SK-N-SH (cell line): ENCODE data around the gene TPRG1. TPM values are rescaled to one million over a fixed set of nuclear protein-coding genes. Genes with fewer than 3 reads are reported as not detected.

ENCODE experiments used
- CTCF ChIA-PET: fragments of 300-600, 350-600 bp; formaldehyde crosslinking; extraction: SDS; loops from one replicate; lab custom pipeline; 2021; lab: Yijun Ruan, JAX
- POLR2A ChIA-PET: fragments of 350-600 bp; sonication (Branson Sonifier 250); formaldehyde crosslinking; extraction: SDS; loops from one replicate; lab custom pipeline; 2020; ENCODE audit warnings: antibody characterized with exemption, inconsistent platforms; lab: Yijun Ruan, JAX
- DNase-seq: peaks from one replicate; pipeline ENCODE4 v3.0.0; 2012
- H2AFZ ChIP-seq: fragments of 200-600 bp; sonication (generic); 2 replicates; pipeline ENCODE4 v1.8.1; 2016; ENCODE audit warnings: antibody characterized with exemption, mild to moderate bottlenecking, low read depth
- H3F3A ChIP-seq: fragments of 200-600 bp; sonication (generic); replicated peaks from 2 replicates; pipeline ENCODE3; 2016; ENCODE audit warnings: antibody characterized with exemption, mild to moderate bottlenecking; ENCODE audit not compliant: insufficient read depth
- H3K27ac ChIP-seq, 2 experiments: fragments of 200-500 bp in 1 of 2; fragments of 200-600 bp in 1 of 2; sonication (Bioruptor generic) in 1 of 2; sonication (generic), shearing (Covaris generic) in 1 of 2; 2 replicates each; pipeline versions ENCODE4 v1.5.1 to v1.6.1; 2014 to 2016; ENCODE audit warnings: low read depth in 2 of 2, inconsistent platforms in 1 of 2, low read length in 1 of 2, mild to moderate bottlenecking in 1 of 2, mixed read lengths in 1 of 2
- H3K27me3 ChIP-seq: fragments of 200-600 bp; sonication (generic), shearing (Covaris generic); 2 replicates; pipeline ENCODE4 v1.6.1; 2016; ENCODE audit warnings: mixed run types; ENCODE audit not compliant: insufficient read depth
- H3K36me3 ChIP-seq, 2 experiments: fragments of 200-500 bp in 1 of 2; fragments of 200-600 bp in 1 of 2; sonication (Bioruptor generic) in 1 of 2; sonication (generic) in 1 of 2; replicated peaks in 1 of 2; 2 replicates each; pipeline versions ENCODE3 to v1.5.1; 2014 to 2016; ENCODE audit warnings: low read length in 1 of 2, mild to moderate bottlenecking in 1 of 2; ENCODE audit not compliant: insufficient read depth in 2 of 2, control insufficient read depth in 1 of 2
- H3K4me1 ChIP-seq, 2 experiments: fragments of 200-500 bp in 1 of 2; fragments of 200-600 bp in 1 of 2; sonication (Bioruptor generic) in 1 of 2; sonication (generic), shearing (Covaris generic) in 1 of 2; 2 replicates each; pipeline versions ENCODE4 v1.5.1 to v1.6.1; 2014 to 2016; ENCODE audit warnings: low read depth in 1 of 2, low read length in 1 of 2, mixed run types in 1 of 2; ENCODE audit not compliant: insufficient read depth in 2 of 2, control insufficient read depth in 1 of 2
- H3K4me2 ChIP-seq: fragments of 200-600 bp; sonication (generic), shearing (Covaris generic); 2 replicates; pipeline ENCODE4 v1.6.1; 2017; ENCODE audit warnings: mixed run types
- H3K4me3 ChIP-seq, 2 experiments: fragments of 200-500 bp in 1 of 2; fragments of 200-600 bp in 1 of 2; sonication (Bioruptor generic) in 1 of 2; sonication (generic), shearing (Covaris generic) in 1 of 2; 2 replicates each; pipeline versions ENCODE4 v1.5.1 to v1.8.1; 2014 to 2016; ENCODE audit warnings: low read depth in 2 of 2, inconsistent platforms in 1 of 2, low read length in 1 of 2, mild to moderate bottlenecking in 1 of 2, mixed read lengths in 1 of 2, moderate library complexity in 1 of 2
- H3K79me2 ChIP-seq: fragments of 200-600 bp; sonication (generic); 2 replicates; pipeline ENCODE4 v1.8.1; 2017; ENCODE audit warnings: mild to moderate bottlenecking; ENCODE audit not compliant: insufficient read depth
- H3K9ac ChIP-seq: fragments of 200-600 bp; sonication (generic); 2 replicates; pipeline ENCODE4 v1.6.1; 2017; ENCODE audit warnings: mixed run types
- H3K9me2 ChIP-seq: fragments of 200-600 bp; sonication (generic); 2 replicates; pipeline ENCODE4 v1.6.1; 2017; ENCODE audit warnings: mixed run types
- H3K9me3 ChIP-seq: fragments of 200-600 bp; sonication (generic); 2 replicates; pipeline ENCODE4 v1.6.1; 2017; ENCODE audit warnings: mixed run types, mild to moderate bottlenecking, moderate library complexity
- H4K20me1 ChIP-seq: fragments of 200-600 bp; sonication (generic); 2 replicates; pipeline ENCODE4 v1.6.1; 2017; ENCODE audit warnings: mild to moderate bottlenecking, mixed run types; ENCODE audit not compliant: insufficient read depth
- ELF1 ChIP-seq: IDR thresholded peaks from 2 replicates; pipeline ENCODE4 v1.4.0; 2012
- EP300 ChIP-seq, 2 experiments: IDR thresholded peaks; 2 replicates each; pipeline versions ENCODE4 v1.4.0 to v1.6.1; 2012; ENCODE audit warnings: borderline replicate concordance in 1 of 2, low read depth in 1 of 2, low read length in 1 of 2
- FOSL2 ChIP-seq: IDR thresholded peaks from 2 replicates; pipeline ENCODE4 v1.4.0; 2012; ENCODE audit warnings: low read depth, mild to moderate bottlenecking, moderate library complexity, borderline replicate concordance
- FOXJ3 ChIP-seq: sonication (generic); formaldehyde crosslinking; IDR thresholded peaks from 2 replicates; pipeline ENCODE4 v1.5.1; 2020; ENCODE audit warnings: mild to moderate bottlenecking, missing genetic modification reagents
- FOXM1 ChIP-seq: IDR thresholded peaks from 2 replicates; pipeline ENCODE4 v1.4.0; 2012; ENCODE audit warnings: low read depth, mild to moderate bottlenecking
- MXI1 ChIP-seq: IDR thresholded peaks from 2 replicates; pipeline ENCODE4 v1.6.1; 2012; ENCODE audit warnings: mild to moderate bottlenecking, low read depth, low read length, improper control_type of control experiment
- RAD21 ChIP-seq: IDR thresholded peaks from 2 replicates; pipeline ENCODE4 v1.6.1; 2012; ENCODE audit warnings: mild to moderate bottlenecking, low read length
- RCOR1 ChIP-seq: fragments of 150-350 bp; IDR thresholded peaks from 2 replicates; pipeline ENCODE4 v1.6.1; 2017; ENCODE audit warnings: antibody characterized with exemption, low read length
- TCF12 ChIP-seq: IDR thresholded peaks from 2 replicates; pipeline ENCODE4 v1.4.0; 2012
- ZBTB33 ChIP-seq: IDR thresholded peaks from 2 replicates; pipeline ENCODE4 v1.4.0; 2012; ENCODE audit warnings: low read depth, borderline replicate concordance
- WGBS: methylation state at CpG from one replicate; pipeline ENCODE4 v1.1.6; 2017; ENCODE audit warnings: low lambda C conversion rate; 5-methylcytosine and 5-hydroxymethylcytosine counted together
- polyA plus RNA-seq, 3 experiments: library from polyadenylated mRNA; depleted of rRNA; stranded (reverse); fragments of >200 nt; gene quantifications; 2 replicates each; pipeline ENCODE4 v1.2.3, GENCODE V29; 2012

Gene TPRG1
- polyA plus RNA-seq, 1 of the 3 experiments (the other 2 are of a cell fraction), result 0.64 TPM

DNA sequence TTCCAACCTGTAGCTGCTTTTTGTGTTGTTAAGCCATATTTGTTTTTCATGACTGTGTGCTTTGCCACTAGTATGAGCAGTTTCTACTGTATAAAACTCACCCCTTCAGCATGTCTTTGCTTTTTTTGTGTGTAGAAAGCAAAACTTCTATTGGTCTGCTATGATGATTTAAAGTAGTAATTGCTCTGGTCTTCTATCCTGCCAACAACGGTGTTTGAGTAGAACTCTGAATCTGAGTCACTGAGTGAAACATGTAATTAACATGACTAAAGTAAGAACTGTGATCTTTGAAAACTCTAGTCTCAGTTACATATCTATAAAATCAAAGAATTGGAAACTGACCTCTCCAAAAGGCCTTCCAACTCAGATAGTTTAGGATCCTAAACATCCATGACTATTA lies 133.6 kb downstream of the TPRG1 start:
- no peaks in the 10 kb centered on the region for H4K20me1 ChIP-seq
- CTCF ChIA-PET, result no interaction called here
- no peaks in the 10 kb centered on the region for H3K79me2 ChIP-seq
- POLR2A ChIA-PET, result no interaction called here
- no peak for TF ChIP-seq RAD21
- no peak for TF ChIP-seq FOXM1
- no peak for TF ChIP-seq ZBTB33
- no peak for TF ChIP-seq RCOR1
- no peak for TF ChIP-seq MXI1
- no peak for TF ChIP-seq FOXJ3 (CRISPR knock-in tag)
- no peak overlapping the region for H3K4me3 ChIP-seq
- H3K4me2 ChIP-seq, result no peak overlapping the region
- no peaks in the 10 kb centered on the region for H3K9me2 ChIP-seq
- DNase-seq, result no peak
- no peaks in the 10 kb centered on the region for H3K27me3 ChIP-seq
- 7% methylated on average over 1 of the region's 1 CpG for WGBS
- no peaks in the 10 kb centered on the region for H3K36me3 ChIP-seq
- peaks cover 0 to 8% of the 10 kb centered on the region in 2 experiments; a peak in 1 of 4 replicates for H3K4me1 ChIP-seq
- no peak overlapping the region for H3K9ac ChIP-seq
- no peaks in the 10 kb centered on the region for H3F3A ChIP-seq
- H2AFZ ChIP-seq, result no peak overlapping the region
- H3K27ac ChIP-seq, result no peak overlapping the region
- H3K9me3 ChIP-seq, result no peaks in the 10 kb centered on the region

- Histone ChIP-seq H2AFZ (no peak overlapping the region), H3K9me3 (no peaks in the 10 kb centered on the region), H3K79me2 (no peaks in the 10 kb centered on the region), H3K4me3 (no peak overlapping the region), H3K27ac (no peak overlapping the region), H4K20me1 (no peaks in the 10 kb centered on the region), H3K4me2 (no peak overlapping the region), H3K27me3 (no peaks in the 10 kb centered on the region; the same call in 1 of the 2 replicates), H3K36me3 (no peaks in the 10 kb centered on the region), H3F3A (no peaks in the 10 kb centered on the region), H3K4me1 (peaks cover 0 to 8% of the 10 kb centered on the region in 2 experiments; a peak in 1 of 4 replicates), H3K9ac (no peak overlapping the region), H3K9me2 (no peaks in the 10 kb centered on the region)
- no peak for DNase-seq
- ChIA-PET POLR2A (no interaction called here), CTCF (interaction anchor here (1.0 kb wide), 1 partner anchor 40 kb away, joined by 3 read pairs; no protein-coding TSS in a partner anchor)
- TF ChIP-seq ELF1 (no peak), TCF12 (no peak), EP300 (IDR thresholded peaks at IDR 0.05; ENCODE audit: borderline replicate concordance in 1 of 2, low read depth in 1 of 2, low read length in 1 of 2) (no peak), FOSL2 (no peak)
- 13% methylated on average over 7 of the region's 7 CpGs for WGBS
Observed at GRCh38 chr3:189307963-189308362, 136.2 kb downstream of the TPRG1 start.

GRCh38 chr3:189308608-189309007 lies 136.8 kb downstream of the TPRG1 start:
- H2AFZ ChIP-seq, result no peak overlapping the region
- no peak overlapping the region for H3K4me3 ChIP-seq
- ChIA-PET CTCF (interaction anchor here (1.0 kb wide), 1 partner anchor 40 kb away, joined by 3 read pairs; no protein-coding TSS in a partner anchor), POLR2A (no interaction called here)
- TF ChIP-seq TCF12 (no peak), MXI1 (no peak)
- H3K9ac ChIP-seq, result no peak overlapping the region
- H3K27me3 ChIP-seq, result no peaks in the 10 kb centered on the region; the same call in 1 of the 2 replicates
- no peak for DNase-seq
- no peaks in the 10 kb centered on the region for H3F3A ChIP-seq
- no peaks in the 10 kb centered on the region for H3K9me2 ChIP-seq
- no peaks in the 10 kb centered on the region for H3K9me3 ChIP-seq
- no peaks in the 10 kb centered on the region for H3K79me2 ChIP-seq
- H3K36me3 ChIP-seq, result no peaks in the 10 kb centered on the region
- peaks cover 0 to 8% of the 10 kb centered on the region in 2 experiments; a peak in 1 of 4 replicates for H3K4me1 ChIP-seq
- no peaks in the 10 kb centered on the region for H4K20me1 ChIP-seq
- H3K27ac ChIP-seq, result no peak overlapping the region
- no peak overlapping the region for H3K4me2 ChIP-seq
